Hematopoietic multipotent progenitor cell treated with erythropoietin and hydrocortisone succinate and interleukin-3 and kit ligand, for 4 days (in vitro differentiated cells): ENCODE results near the gene ASPRV1.
A peak's percentile ranks its signal among the peaks of the same experiment; 100 is the strongest.

Experiments used
- DNase-seq: peaks from one replicate; pipeline ENCODE4 v3.0.0-alpha.2; 2015

The ASPRV1 gene

DNA sequence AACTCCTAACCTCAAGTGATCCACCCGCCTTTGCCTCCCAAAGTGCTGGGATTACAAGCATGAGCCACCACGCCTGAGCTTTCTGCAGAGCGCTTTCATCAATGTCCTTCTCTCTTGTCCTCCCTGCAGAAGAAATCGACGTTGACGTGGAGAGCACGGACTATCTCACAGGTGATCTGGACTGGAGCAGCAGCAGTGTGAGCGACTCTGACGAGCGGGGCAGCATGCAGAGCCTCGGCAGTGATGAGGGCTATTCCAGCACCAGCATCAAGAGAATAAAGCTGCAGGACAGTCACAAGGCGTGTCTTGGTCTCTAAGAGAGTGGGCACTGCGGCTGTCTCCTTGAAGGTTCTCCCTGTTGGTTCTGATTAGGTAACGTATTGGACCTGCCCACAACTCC is 23.5 kb downstream of the ASPRV1 start:
- DNase-seq, result no peak

DNA sequence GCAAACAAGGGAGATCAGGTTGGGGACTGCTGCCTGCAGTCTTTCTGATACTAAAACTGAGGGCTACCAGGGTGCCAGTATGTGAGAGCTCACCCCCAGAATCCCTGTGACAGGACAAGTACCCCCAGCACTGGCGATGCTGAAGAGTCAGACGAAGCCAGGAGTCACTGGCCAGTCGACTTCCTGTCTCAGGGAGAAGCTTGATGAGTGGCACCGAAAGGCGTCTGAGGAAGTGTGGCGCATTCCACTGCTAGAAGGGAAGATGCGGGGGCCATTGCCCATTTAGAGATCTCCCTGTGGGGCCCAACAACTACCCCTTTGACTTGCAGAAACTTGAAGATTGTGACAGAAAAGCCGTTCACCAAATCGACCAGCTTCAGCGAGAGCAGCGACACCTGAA is 24.5 kb downstream of the ASPRV1 start:
- DNase-seq, result no peak

DNA sequence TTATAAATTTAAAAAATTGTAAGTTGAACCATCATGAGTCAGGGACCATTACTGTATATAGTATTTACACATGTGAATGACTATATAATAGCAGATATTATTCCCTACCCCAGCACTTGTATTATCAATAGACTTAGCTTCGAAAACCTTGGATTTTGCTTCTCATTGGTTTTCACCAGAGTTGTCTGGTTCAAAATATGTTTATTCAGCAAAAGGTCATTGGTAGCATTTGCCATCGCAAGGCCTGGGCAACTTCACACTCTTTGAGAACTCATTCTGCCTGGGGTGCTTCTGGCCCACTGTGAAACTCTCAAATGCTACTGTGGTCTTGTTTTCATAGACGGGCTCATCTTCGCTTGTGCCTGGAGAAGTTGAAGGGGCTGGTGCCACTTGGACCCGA is 26.4 kb downstream of the ASPRV1 start:
- no peak for DNase-seq

DNA sequence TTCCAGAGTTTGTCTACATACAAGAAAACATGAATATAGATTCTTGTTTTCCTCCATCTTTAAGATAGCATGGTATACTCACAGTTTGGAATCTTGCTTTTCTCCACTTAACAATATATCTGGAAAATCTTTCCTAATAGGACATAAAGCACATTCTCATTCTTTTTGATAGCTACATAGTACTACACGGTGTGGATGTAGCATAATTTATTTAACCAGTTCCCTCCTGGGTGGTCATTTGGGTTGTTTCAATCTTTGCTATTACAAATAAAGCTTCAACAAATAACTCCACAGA is 26.9 kb downstream of the ASPRV1 start:
- DNase-seq, result no peak

DNA sequence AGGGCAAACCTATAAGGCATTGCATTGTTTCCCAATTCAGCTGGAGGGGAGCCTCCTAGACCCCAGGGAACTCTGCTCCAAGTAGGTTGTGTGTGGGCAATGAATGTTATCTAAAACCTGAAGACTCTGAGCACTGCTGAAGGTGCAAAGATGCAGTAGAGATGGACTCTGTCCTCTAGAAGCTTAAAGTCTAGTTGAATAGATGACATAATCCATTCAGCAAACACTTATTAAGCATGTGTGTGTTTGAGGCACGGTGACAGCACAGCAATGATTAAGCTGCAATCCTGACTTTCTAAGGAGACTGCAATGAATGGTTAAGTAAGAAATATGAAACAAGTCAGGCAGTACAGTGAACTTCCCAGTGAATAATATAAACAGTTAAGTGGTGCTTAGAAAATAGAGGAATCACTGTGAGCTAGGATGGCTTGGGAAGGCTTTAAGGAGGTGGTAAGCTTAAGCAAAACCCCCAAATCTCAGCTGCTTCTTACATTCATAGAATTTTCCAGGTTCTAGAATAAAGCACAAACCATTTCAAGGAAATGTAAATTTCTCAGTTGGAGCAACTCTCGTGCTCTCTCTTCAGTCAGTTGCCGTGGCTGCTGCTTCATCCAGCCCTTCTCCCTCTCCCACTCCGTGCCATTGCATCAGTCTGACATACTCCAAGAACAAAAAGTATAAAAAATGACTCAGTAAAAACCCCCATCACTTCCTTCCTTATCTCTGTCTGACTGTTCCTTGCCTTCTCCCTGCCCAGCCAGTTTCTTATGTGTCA is 27.4 kb downstream of the ASPRV1 start:
- DNase-seq, result peak; percentile 60

DNA sequence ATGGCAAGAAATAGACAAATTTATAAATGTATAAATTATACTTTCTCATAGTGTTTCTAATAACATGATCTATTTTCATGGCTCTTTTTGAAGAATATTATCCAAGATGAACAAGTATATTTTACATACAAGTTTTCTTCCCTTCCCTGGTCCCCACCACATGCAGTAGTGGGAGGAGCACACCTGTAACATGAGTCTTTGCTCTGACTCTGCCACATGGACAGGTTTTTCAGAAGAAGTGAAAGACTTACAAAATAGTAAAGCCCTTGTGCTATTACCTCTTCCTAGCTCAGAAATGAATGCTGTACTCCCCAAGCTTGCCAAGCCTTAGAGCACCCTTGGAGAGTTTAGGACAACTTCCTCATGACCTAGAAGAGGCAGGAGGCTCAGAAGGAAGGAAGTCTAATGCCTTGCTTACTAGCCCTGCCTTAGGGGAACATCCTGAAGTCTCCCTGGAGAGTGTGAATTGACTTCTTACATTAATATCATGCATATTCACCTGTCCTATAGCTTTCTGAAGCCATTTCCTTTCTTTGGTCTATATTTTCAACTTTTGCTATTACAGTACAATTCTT is 28.1 kb downstream of the ASPRV1 start:
- DNase-seq, result no peak

DNA sequence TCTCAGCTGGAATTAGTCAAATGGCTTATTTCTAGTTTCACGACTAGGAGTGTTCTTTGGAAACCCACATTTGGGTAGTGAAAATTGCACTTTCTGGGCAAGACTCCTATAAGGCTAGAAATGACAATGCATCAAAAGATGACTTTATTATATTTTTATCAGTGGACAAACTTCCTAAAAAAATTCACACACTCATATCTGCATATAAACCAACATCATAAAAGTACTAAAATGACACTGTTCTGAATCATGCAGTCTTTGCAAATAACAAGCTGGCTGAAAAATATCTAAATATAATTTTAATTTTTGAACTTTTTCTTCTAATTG is 28.9 kb downstream of the ASPRV1 start:
- no peak for DNase-seq

DNA sequence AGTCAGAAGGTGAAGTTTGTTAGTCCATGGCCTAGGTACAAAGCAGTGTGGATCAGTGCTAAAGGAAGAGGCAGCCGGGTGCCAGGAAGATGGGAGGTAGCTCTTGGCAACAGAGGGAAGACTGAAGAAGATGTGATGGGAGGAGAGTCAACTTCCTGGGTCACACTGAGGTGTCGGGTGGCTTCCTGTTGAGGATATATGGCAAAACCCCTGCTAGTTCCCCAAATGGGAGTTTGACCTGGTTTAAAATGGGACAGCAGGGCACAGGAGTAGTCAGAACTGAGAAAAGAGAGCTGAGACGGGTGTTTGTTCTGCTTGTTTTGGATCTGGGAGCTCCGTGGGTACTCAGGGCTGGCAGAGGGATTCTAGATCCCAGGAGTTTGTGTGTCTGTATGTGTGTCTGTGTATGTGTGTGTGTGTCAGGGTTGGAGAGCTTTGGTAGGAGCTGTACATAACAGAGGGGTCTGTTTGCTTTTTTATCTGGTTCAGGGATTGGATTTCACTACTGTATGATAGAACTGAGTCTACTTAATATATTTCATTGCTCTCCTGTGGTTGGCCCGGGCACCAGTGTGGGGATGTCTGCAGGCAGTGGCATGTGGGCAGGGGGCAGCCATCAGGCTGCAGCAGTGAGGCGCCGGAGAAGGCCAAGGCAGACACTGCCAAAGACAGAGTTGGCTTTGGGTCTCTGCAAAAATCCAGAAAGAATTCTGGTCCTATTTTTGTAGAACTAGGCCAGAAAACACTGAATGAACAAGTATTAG is 29.4 kb downstream of the ASPRV1 start:
- no peak for DNase-seq

DNA sequence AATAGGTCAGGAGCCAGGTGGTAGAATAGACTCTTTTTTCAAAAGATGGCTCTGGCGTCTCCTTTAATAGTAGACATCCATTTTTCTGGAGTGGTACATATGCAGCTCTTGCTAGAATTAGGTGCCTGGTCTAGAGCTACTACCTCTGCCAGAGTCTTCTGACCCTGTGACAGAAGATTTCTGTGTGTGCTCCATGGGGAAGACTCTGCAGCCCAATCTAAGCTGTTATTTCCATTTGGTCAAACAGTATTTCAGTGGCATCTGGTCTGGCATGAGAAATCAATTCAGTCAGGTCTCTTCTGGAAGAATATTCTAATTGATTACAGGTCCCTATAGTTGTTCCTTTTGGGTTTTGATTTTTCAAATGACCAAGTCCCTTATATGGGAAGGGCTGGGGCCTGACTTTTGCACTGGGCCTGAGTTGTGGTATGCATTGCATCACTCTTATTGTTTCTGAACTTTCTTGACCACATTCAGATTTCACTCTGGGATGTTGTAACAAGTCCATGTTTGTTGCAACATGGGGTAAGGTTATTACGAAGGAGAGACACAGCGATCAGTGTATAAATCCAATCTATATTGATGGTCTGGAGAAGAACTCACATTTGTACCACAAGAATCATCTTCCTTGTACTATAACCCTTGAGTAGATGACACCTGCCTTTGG is 34.4 kb downstream of the ASPRV1 start:
- DNase-seq, result peak; percentile 80

DNA sequence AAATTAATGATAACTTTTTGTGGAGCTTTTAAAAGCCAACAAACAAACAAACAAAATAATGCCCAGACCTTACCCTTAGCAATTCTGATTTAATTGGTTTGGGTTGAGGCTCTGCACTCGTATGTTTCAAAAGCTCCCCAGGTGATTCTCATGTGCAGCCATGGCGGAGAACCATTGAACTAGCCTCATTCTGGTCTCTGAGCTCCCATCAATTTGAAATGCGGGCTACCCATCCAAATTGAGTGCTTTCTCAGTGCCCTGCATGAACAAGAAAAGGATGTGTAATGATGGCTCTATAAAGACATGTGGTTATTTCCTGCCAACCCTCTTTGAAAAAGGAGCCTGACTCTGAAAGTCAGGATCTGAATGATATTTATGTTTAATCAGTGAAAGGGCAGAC is 38.3 kb downstream of the ASPRV1 start:
- DNase-seq, result no peak

DNA sequence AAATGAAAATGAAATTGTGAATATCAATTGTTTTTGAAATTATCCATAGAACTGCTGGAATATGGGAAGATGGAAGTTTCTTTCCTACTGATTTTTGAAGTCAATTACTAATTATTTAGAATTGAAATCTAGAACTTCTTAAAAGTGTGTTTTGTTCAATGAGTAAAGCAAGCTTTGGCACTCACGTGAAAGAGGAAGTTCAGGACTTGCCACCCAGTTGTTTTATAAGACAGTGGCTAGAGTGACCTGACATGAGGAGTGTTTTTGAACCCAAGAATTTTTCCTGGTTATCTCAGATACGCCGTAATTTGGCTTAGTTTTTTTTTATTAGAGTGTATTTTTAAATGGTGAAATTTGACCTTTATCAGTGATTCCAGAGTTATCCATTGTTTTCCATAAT is 43.0 kb downstream of the ASPRV1 start:
- DNase-seq, result peak; percentile 74

DNA sequence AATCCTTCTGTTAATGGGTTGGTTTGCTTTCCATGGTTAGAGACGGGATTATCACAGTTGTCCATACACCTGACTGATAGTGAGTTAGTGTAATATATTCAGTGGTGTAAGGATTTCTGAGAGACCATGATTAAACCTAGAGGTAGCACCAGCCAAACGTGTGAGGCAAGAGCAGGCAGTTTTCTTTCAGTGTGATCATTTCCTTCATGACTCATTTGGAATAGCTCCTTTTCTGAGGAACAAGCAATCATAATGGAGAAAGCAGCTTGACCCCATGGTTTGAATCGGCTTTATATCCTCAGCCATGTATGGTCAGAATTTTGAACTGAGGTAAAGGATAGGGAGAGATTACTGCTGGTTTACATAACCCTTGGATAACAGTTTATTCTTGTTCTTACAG is 43.6 kb downstream of the ASPRV1 start:
- DNase-seq, result peak; percentile 33

DNA sequence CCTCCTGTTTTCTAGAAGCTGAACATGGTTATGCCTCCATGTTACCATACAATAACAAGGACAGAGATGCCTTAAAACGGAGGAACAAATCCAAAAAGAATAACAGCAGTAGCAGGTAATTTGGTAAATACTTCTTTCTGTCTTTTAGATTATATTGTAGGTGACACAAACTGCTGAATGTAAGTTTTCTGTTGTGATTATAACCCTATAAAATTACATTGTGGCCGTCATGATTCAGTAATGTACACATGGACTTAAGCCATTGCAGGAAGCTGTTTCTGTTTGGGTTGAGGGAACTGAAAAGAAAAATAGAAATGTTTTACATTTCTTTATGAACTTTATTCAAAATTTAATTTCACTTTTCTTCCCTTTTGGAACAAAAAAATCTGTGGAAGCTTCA is 45.3 kb downstream of the ASPRV1 start:
- DNase-seq, result no peak

DNA sequence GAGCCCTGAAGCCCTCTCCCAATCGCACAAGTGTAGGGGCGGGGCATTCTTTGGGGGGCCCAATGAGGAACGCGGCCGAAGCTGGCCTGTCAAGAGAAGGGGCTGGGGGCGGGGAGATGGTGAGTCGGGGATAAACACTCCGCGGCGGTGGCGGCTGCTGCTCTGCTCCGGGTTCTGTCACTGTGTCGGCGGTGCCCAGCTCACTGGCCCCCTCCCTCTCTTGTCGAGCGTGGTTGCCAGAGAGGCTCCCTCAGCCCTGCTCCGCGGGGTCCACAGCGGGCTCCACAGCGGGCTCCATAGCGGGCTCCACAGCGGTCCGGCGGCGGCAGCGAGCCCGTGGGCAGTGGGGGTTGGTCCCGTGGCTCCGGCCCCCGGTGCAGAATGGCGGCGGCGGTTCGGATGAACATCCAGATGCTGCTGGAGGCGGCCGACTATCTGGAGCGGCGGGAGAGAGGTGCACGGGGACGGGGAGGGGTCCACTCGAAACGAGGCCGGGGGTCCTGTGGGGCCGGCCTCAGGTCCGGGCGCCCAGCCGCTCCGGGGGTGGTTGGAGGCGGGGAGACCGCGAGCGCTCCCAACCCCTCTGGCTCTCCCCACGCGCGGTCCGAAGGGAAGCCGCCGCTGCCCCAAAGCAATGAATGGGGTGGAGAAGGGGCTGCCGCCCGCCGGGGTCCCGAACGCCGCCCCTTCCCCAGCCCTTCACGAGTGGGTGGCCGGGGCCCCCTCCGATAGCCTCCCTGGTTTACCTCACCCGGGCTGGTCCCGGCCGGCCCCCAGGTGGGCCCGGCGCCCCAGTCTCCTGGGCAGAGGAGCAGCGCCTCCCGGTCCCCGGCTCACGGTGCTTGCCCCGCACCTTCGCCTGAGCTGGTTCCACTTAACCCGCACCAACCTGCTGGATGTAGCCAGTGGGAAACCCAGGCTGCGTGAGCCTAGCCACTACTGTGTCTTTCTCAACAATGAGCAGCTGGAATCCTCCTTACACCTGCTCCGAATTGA is 46.2 kb downstream of the ASPRV1 start, which contains the start of gene MXD1:
MXD1 (plus strand) TSS at position 160 of the 996 bp plus-strand sequence; CDS start at position 382, 222 bp downstream.
- DNase-seq, result peak; percentile 46

DNA sequence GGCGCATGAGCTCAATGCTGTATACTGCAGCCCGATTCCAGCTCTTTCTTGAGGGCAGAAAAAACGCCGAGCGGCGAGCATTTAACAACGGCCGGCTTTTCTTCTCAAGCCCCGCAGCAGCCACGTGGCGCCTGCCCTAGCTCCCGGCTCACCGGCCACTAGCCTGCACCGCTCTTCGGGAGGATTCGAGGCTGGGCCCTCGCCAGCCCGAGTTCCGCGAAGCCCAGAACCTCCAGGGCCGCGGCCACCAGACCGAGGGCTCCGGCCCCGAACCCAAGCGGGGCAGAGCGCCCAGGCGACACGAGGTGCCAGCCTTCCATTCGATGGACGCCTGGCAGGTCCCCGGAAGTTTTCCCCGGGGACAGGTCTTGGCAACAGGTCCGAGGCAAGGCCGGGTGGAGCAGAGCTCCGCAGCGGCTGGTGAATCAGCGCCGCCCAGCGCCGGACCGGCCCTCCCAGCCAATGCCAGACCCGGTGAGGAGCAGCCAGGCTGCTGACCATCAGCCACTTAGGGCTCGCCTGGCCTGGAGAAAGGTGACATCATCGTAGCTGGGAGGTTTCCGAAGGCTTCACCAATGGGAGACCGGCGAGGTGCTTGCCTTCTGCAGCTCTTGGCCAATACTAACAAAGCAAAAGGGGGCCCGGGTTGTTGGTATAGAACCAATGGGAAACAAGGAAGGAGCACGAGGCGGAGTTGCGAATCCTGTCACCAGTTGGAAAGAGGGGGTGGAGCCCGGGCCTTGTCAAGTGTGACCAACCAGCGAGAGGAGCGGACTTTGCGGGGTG is 47.1 kb downstream of the ASPRV1 start:
- DNase-seq, result peak; percentile 100

DNA sequence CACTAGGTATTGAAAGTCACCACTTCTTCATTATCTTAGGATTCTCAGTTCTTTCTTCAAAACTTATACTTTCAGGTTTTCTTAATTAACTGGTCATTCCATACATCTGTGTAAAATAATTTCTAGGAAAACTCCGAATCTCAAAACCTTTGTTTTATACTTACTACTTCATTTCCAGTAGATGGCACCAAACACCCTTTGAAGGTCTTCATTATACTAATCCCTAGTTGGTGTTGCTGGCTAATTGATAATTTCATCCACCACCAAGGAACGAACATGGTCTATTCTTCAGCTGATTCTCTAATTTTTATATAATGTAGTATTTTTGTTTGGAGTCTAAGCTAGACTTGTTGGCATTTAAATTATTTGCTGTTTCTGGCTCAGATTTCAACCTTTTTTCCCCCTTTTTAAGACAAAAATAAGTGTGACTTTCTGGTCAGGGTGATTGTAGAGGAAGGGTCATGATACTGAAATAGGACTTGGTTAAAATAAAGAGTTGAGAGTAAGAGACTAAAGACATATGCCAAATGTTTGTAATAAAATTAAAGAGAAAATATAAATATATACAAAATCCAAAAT is 49.4 kb downstream of the ASPRV1 start:
- peak; percentile 89 for DNase-seq
